Thymus (tissue), 2 donors: ENCODE measurements around the gene HMBS. TPM values are rescaled to one million over a fixed set of nuclear protein-coding genes. Genes with fewer than 3 reads are reported as not detected.

Experiments used
- polyA plus RNA-seq: library from polyadenylated mRNA; stranded (reverse); fragments of 200-250 nt; gene quantifications from one replicate; pipeline ENCODE4 v1.2.3, GENCODE V29; 2013
- total RNA-seq: library from RNA; stranded (reverse); fragments of 120-200 nt; gene quantifications from one replicate; pipeline ENCODE4 v1.2.4, GENCODE V29; 2013
- donor health status: healthy.

HMBS gene
- total and polyA plus RNA-seq, 2 donors = 5.4 to 15.5 TPM

Other genes starting within 250 kb of the HMBS start
- gene CXCR5, start 201.0 kb upstream of the HMBS start, total RNA-seq = 0.57 TPM
- 1.3 TPM for gene CXCR5, start 201.0 kb upstream of the HMBS start, polyA plus RNA-seq
- 5.1 TPM for gene BCL9L, start 159.0 kb upstream of the HMBS start, total RNA-seq
- 14.0 TPM for gene BCL9L, start 159.0 kb upstream of the HMBS start, polyA plus RNA-seq
- 0.05 TPM for gene UPK2, start 128.6 kb upstream of the HMBS start, total RNA-seq
- 2.9 TPM for gene UPK2, start 128.6 kb upstream of the HMBS start, polyA plus RNA-seq
- gene FOXR1, start 113.1 kb upstream of the HMBS start, total RNA-seq = 0.19 TPM
- not detected for gene FOXR1, start 113.1 kb upstream of the HMBS start, polyA plus RNA-seq
- 15.5 TPM for gene CENATAC, start 86.7 kb upstream of the HMBS start, total RNA-seq
- gene CENATAC, start 86.7 kb upstream of the HMBS start, polyA plus RNA-seq = 79.1 TPM
- 2,320 TPM for gene RPS25, start 66.5 kb upstream of the HMBS start, total RNA-seq
- 4,489 TPM for gene RPS25, start 66.5 kb upstream of the HMBS start, polyA plus RNA-seq
- 75.9 TPM for gene TRAPPC4, start 66.1 kb upstream of the HMBS start, total RNA-seq
- 60.4 TPM for gene TRAPPC4, start 66.1 kb upstream of the HMBS start, polyA plus RNA-seq
- gene SLC37A4, start 54.0 kb upstream of the HMBS start, total RNA-seq = 8.5 TPM
- gene SLC37A4, start 54.0 kb upstream of the HMBS start, polyA plus RNA-seq = 9.5 TPM
- 65.6 TPM for gene HYOU1, start 27.7 kb upstream of the HMBS start, total RNA-seq
- 35.5 TPM for gene HYOU1, start 27.7 kb upstream of the HMBS start, polyA plus RNA-seq
- gene VPS11, start 17.1 kb upstream of the HMBS start, total RNA-seq = 29.6 TPM
- gene VPS11, start 17.1 kb upstream of the HMBS start, polyA plus RNA-seq = 51.4 TPM
- gene DPAGT1, start 17.0 kb downstream of the HMBS start, total RNA-seq = 9.6 TPM
- 22.4 TPM for gene DPAGT1, start 17.0 kb downstream of the HMBS start, polyA plus RNA-seq
- 4.7 TPM for gene C2CD2L, start 22.5 kb downstream of the HMBS start, total RNA-seq
- gene C2CD2L, start 22.5 kb downstream of the HMBS start, polyA plus RNA-seq = 11.1 TPM
- 19.5 TPM for gene HINFP, start 36.7 kb downstream of the HMBS start, total RNA-seq
- gene HINFP, start 36.7 kb downstream of the HMBS start, polyA plus RNA-seq = 24.0 TPM
- 0.28 TPM for gene ABCG4, start 64.2 kb downstream of the HMBS start, total RNA-seq
- 2.8 TPM for gene ABCG4, start 64.2 kb downstream of the HMBS start, polyA plus RNA-seq
- 5.1 TPM for gene NLRX1, start 83.8 kb downstream of the HMBS start, total RNA-seq
- gene NLRX1, start 83.8 kb downstream of the HMBS start, polyA plus RNA-seq = 6.5 TPM
- gene NHERF4, start 100.6 kb downstream of the HMBS start, total RNA-seq = not detected
- gene NHERF4, start 100.6 kb downstream of the HMBS start, polyA plus RNA-seq = 0.07 TPM
- 9.2 TPM for gene CBL, start 121.5 kb downstream of the HMBS start, total RNA-seq
- 21.9 TPM for gene CBL, start 121.5 kb downstream of the HMBS start, polyA plus RNA-seq
- gene MCAM, start 232.2 kb downstream of the HMBS start, total RNA-seq = 20.1 TPM
- 54.4 TPM for gene MCAM, start 232.2 kb downstream of the HMBS start, polyA plus RNA-seq
- gene RNF26, start 249.6 kb downstream of the HMBS start, total RNA-seq = 2.7 TPM
- 9.0 TPM for gene RNF26, start 249.6 kb downstream of the HMBS start, polyA plus RNA-seq